ENCODE data around the gene CIB2. TPM values are rescaled to one million over a fixed set of nuclear protein-coding genes. Genes with fewer than 3 reads are reported as not detected.

CIB2 gene
- polyA plus RNA-seq, 1 donor (not counting 4 experiments of a cell fraction or from before 2014, with no cell fraction given), result 4.1 TPM

DNA sequence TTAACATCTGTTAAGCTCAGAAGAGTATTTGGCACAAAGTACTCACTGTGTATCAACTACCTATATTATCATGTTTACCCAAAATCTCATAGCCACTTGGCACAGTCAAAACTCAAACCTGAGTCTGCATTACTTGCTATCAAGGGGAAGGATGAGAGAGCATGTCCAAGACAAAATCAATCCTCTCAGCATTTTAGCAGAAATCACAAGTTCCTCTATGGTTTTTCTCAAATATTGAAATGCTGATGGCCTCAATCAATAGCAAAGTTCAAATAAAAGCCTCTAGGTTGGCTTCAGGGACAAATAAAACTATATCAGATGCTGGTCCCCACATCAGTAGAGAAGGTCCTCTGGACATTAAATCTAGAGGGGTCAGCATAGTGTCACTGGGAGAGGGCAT is 68.0 kb downstream of the CIB2 start:
- no peak for DNase-seq (ENCODE audit: low read depth, low spot score)
- peaks cover 25% of the 10 kb centered on the region for H3K4me1 ChIP-seq (ENCODE audit: control insufficient read depth, extremely low read depth, insufficient read depth, low read length)
- H3K9me1 ChIP-seq (ENCODE audit: control insufficient read depth, extremely low read depth, insufficient read depth, low read length), result peaks cover 3% of the 10 kb centered on the region
- no peaks in the 10 kb centered on the region for H3K36me3 ChIP-seq (ENCODE audit: control insufficient read depth in 2 of 2, extremely low read depth in 1 of 2, insufficient read depth in 2 of 2, low read length in 2 of 2)
- H3K9me3 ChIP-seq (ENCODE audit: control insufficient read depth, low read depth, low read length), result no peaks in the 10 kb centered on the region
- FAIRE-seq, result no peak
- no peak for TF ChIP-seq EZH2 (IDR thresholded peaks at IDR 0.05; ENCODE audit: low read length)
- TF ChIP-seq, protein P1, sequence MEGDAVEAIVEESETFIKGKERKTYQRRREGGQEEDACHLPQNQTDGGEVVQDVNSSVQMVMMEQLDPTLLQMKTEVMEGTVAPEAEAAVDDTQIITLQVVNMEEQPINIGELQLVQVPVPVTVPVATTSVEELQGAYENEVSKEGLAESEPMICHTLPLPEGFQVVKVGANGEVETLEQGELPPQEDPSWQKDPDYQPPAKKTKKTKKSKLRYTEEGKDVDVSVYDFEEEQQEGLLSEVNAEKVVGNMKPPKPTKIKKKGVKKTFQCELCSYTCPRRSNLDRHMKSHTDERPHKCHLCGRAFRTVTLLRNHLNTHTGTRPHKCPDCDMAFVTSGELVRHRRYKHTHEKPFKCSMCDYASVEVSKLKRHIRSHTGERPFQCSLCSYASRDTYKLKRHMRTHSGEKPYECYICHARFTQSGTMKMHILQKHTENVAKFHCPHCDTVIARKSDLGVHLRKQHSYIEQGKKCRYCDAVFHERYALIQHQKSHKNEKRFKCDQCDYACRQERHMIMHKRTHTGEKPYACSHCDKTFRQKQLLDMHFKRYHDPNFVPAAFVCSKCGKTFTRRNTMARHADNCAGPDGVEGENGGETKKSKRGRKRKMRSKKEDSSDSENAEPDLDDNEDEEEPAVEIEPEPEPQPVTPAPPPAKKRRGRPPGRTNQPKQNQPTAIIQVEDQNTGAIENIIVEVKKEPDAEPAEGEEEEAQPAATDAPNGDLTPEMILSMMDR (optimal IDR thresholded peaks at IDR 0.05 in 1 of 3, IDR thresholded peaks at IDR 0.05 in 1 of 3, conservative IDR thresholded peaks at IDR 0.05 in 1 of 3; ENCODE audit: extremely low read depth in 1 of 3, insufficient read depth in 2 of 3, low read length in 3 of 3), result no peak
- no peaks in the 10 kb centered on the region for H3K27me3 ChIP-seq (ENCODE audit: control insufficient read depth, extremely low read depth, insufficient read depth, low read length)
- no peaks in the 10 kb centered on the region for H4K20me1 ChIP-seq (ENCODE audit: control insufficient read depth, extremely low read depth, insufficient read depth, low read length)
- H3K27ac ChIP-seq (ENCODE audit: control insufficient read depth, insufficient read depth, low read length), result no peak overlapping the region
- no peak overlapping the region for H3K4me3 ChIP-seq (ENCODE audit: control insufficient read depth in 2 of 3, extremely low read depth in 1 of 3, insufficient read depth in 2 of 3, low read depth in 1 of 3, low read length in 3 of 3)
- H3K9ac ChIP-seq (ENCODE audit: control insufficient read depth, extremely low read depth, insufficient read depth, low read length), result no peak overlapping the region
- H2AFZ ChIP-seq (ENCODE audit: control insufficient read depth, low read length), result no peak overlapping the region
- dilution Hi-C loops (cut with MboI; ENCODE audit: extremely low pct_ligation_motif_present, low sequenced_read_pairs), result no loop called here
- no peak overlapping the region for H3K4me2 ChIP-seq (ENCODE audit: control insufficient read depth, extremely low read depth, insufficient read depth, low read depth, low read length)
- H3K79me2 ChIP-seq (ENCODE audit: control insufficient read depth, insufficient read depth, low read length), result peaks cover 73% of the 10 kb centered on the region

- H3K27ac ChIP-seq (ENCODE audit: control insufficient read depth, insufficient read depth, low read length), result no peak overlapping the region
- H3K36me3 ChIP-seq (ENCODE audit: control insufficient read depth in 2 of 2, extremely low read depth in 1 of 2, insufficient read depth in 2 of 2, low read length in 2 of 2), result no peaks in the 10 kb centered on the region
- peak overlapping the region; percentile 36 for H2AFZ ChIP-seq (ENCODE audit: control insufficient read depth, low read length)
- FAIRE-seq (no peak), DNase-seq (ENCODE audit: low read depth, low spot score) (no peak)
- peak overlapping the region; percentile 84 for H3K4me2 ChIP-seq (ENCODE audit: control insufficient read depth, extremely low read depth, insufficient read depth, low read depth, low read length)
- H3K4me3 ChIP-seq (ENCODE audit: control insufficient read depth in 2 of 3, extremely low read depth in 1 of 3, insufficient read depth in 2 of 3, low read depth in 1 of 3, low read length in 3 of 3), result peak overlapping the region in 2 of 3 experiments; percentile 38 to 47
- no peaks in the 10 kb centered on the region for H3K9me3 ChIP-seq (ENCODE audit: control insufficient read depth, low read depth, low read length)
- dilution Hi-C loops (cut with MboI; ENCODE audit: extremely low pct_ligation_motif_present, low sequenced_read_pairs), result no loop called here
- peaks cover 70% of the 10 kb centered on the region for H3K79me2 ChIP-seq (ENCODE audit: control insufficient read depth, insufficient read depth, low read length)
- TF ChIP-seq, protein P1 (optimal IDR thresholded peaks at IDR 0.05 in 1 of 3, IDR thresholded peaks at IDR 0.05 in 1 of 3, conservative IDR thresholded peaks at IDR 0.05 in 1 of 3; ENCODE audit: extremely low read depth in 1 of 3, insufficient read depth in 2 of 3, low read length in 3 of 3), result no peak
- no peak for TF ChIP-seq EZH2 (IDR thresholded peaks at IDR 0.05; ENCODE audit: low read length)
- H3K4me1 ChIP-seq (ENCODE audit: control insufficient read depth, extremely low read depth, insufficient read depth, low read length), result peaks cover 30% of the 10 kb centered on the region
- H3K9me1 ChIP-seq (ENCODE audit: control insufficient read depth, extremely low read depth, insufficient read depth, low read length), result no peaks in the 10 kb centered on the region
- H3K9ac ChIP-seq (ENCODE audit: control insufficient read depth, extremely low read depth, insufficient read depth, low read length), result peak overlapping the region; percentile 20
- no peaks in the 10 kb centered on the region for H3K27me3 ChIP-seq (ENCODE audit: control insufficient read depth, extremely low read depth, insufficient read depth, low read length)
- no peaks in the 10 kb centered on the region for H4K20me1 ChIP-seq (ENCODE audit: control insufficient read depth, extremely low read depth, insufficient read depth, low read length)
These were observed 69.2 kb downstream of the CIB2 start for GRCh38 chr15:78061963-78062427.

Data from keratinocyte (primary cell).